Lower leg skin (tissue), 3 donors: ENCODE results near the gene CCDC146.

Experiments
- CTCF ChIP-seq, 3 donors: fragments of 450-650 bp; IDR thresholded peaks; one replicate each; pipeline ENCODE4 v1.5.1; 2016; ENCODE audit warnings: antibody characterized with exemption in 3 of 3, mild to moderate bottlenecking in 3 of 3, moderate library complexity in 2 of 3
- POLR2A ChIP-seq, 2 donors: fragments of 450-650 bp; IDR thresholded peaks; one replicate each; pipeline ENCODE4 v1.6.1; 2016 to 2017; ENCODE audit warnings: antibody characterized with exemption in 2 of 2, mild to moderate bottlenecking in 1 of 2, moderate library complexity in 1 of 2

GRCh38 chr7:77338260-77338659 lies 215.8 kb downstream of the CCDC146 start:
- TF ChIP-seq POLR2A (IDR thresholded peaks at IDR 0.05) (no peak), CTCF (IDR thresholded peaks at IDR 0.05) (no peak)
